HepG2 (cell line): ENCODE measurements around the gene ANXA11. TPM values are rescaled to one million over a fixed set of nuclear protein-coding genes. Genes with fewer than 3 reads are reported as not detected.

Experiments used
- ATAC-seq: fragments of 200-7000 bp; cut with Tn5 transposase; 3 replicates; pipeline ENCODE4 v1.9.1; 2020; ENCODE audit warnings: mild to moderate bottlenecking, moderate library complexity
- BruUV-seq: library from RNA; stranded (reverse); fragments of 400-500 nt; replicated peaks from 2 replicates; lab custom pipeline; 2021; lab: Mats Ljungman, UMichigan
- CTCF ChIA-PET: fragments of 300-600 bp; formaldehyde crosslinking; extraction: SDS; loops from one replicate; lab custom pipeline; 2021; ENCODE audit warnings: low total read pairs, inconsistent platforms, low intra/inter-chr PET ratio; lab: Yijun Ruan, JAX
- POLR2A ChIA-PET: fragments of 350-600 bp; sonication (Branson Sonifier 250); formaldehyde crosslinking; loops from one replicate; lab custom pipeline; 2020; ENCODE audit warnings: antibody characterized with exemption, inconsistent platforms; lab: Yijun Ruan, JAX
- DNase-seq: peaks from one replicate; pipeline ENCODE4 v3.0.0-alpha.2; 2015; ENCODE audit warnings: low spot score
- FAIRE-seq: peaks from 3 replicates; lab custom pipeline; 2011; peaks lifted over from hg19 to GRCh38; lab: Jason Lieb, UNC
- H2AFZ ChIP-seq: one replicate; pipeline ENCODE4 v1.6.1; 2011; ENCODE audit warnings: low read length, inconsistent platforms
- H3K27ac ChIP-seq: fragments of 300-600 bp; 3 replicates; pipeline ENCODE4 v1.8.0; 2011; ENCODE audit warnings: mixed run types, mild to moderate bottlenecking, mixed read lengths, low read length, inconsistent platforms; ENCODE audit not compliant: insufficient read depth; ENCODE audit errors: extremely low read length
- H3K27me3 ChIP-seq, 2 experiments: fragments of 200-600 bp in 1 of 2; 2 replicates in 1 of 2; 3 replicates in 1 of 2; pipeline versions ENCODE4 v1.6.0 to v1.8.0; 2011; ENCODE audit warnings: low read length in 2 of 2, mild to moderate bottlenecking in 2 of 2, moderate library complexity in 2 of 2, inconsistent platforms in 1 of 2; ENCODE audit not compliant: insufficient read depth in 2 of 2, control insufficient read depth in 1 of 2
- H3K36me3 ChIP-seq, 2 experiments: fragments of 200-600 bp in 1 of 2; replicated peaks in 1 of 2; 2 replicates in 1 of 2; 3 replicates in 1 of 2; pipeline versions ENCODE4 v1.5.1 to v1.8.0; 2011; ENCODE audit warnings: low read length in 2 of 2, inconsistent platforms in 1 of 2; ENCODE audit not compliant: insufficient read depth in 2 of 2, control insufficient read depth in 1 of 2
- H3K4me1 ChIP-seq: 2 replicates; pipeline ENCODE4 v1.5.1; 2012; ENCODE audit warnings: low read length, inconsistent platforms; ENCODE audit not compliant: insufficient read depth
- H3K4me2 ChIP-seq: 2 replicates; pipeline ENCODE4 v1.6.0; 2011; ENCODE audit warnings: low read depth, low read length, inconsistent platforms
- H3K4me3 ChIP-seq, 3 experiments: fragments of 200-600 bp in 1 of 3; sonication (generic), shearing (Covaris generic) in 1 of 3; replicated peaks in 1 of 3; 2 replicates each; pipeline ENCODE4 v1.5.1; 2011 to 2016; ENCODE audit warnings: low read length in 3 of 3, inconsistent platforms in 2 of 3, low read depth in 2 of 3, mild to moderate bottlenecking in 2 of 3, control low read depth in 1 of 3, mixed read lengths in 1 of 3; ENCODE audit not compliant: insufficient read depth in 1 of 3
- H3K79me2 ChIP-seq: one replicate; pipeline ENCODE4 v1.6.1; 2011; ENCODE audit warnings: low read length, inconsistent platforms; ENCODE audit not compliant: insufficient read depth
- H3K9ac ChIP-seq: 2 replicates; pipeline ENCODE4 v1.6.0; 2011; ENCODE audit warnings: mild to moderate bottlenecking, low read depth, low read length, inconsistent platforms; ENCODE audit not compliant: insufficient read depth
- H3K9me3 ChIP-seq: 2 replicates; pipeline ENCODE4 v1.5.1; 2012; ENCODE audit warnings: mild to moderate bottlenecking, low read length
- H4K20me1 ChIP-seq: 2 replicates; pipeline ENCODE4 v1.6.0; 2011; ENCODE audit warnings: inconsistent platforms, mild to moderate bottlenecking, low read length, moderate library complexity; ENCODE audit not compliant: insufficient read depth
- ATRX ChIP-seq: sonication (generic); formaldehyde crosslinking; IDR thresholded peaks from 2 replicates; pipeline ENCODE4 v1.4.0; 2020; ENCODE audit warnings: missing genetic modification reagents, borderline replicate concordance
- CENPBD1 ChIP-seq: sonication (generic); formaldehyde crosslinking; IDR thresholded peaks from 2 replicates; pipeline ENCODE4 v1.8.0; 2022; ENCODE audit warnings: missing genetic modification reagents, low read depth, mild to moderate bottlenecking, borderline replicate concordance
- GZF1 ChIP-seq: sonication (generic); formaldehyde crosslinking; IDR thresholded peaks from 2 replicates; pipeline ENCODE4 v1.5.1; 2020; ENCODE audit warnings: mild to moderate bottlenecking, missing genetic modification reagents
- KIAA2018 ChIP-seq: sonication (generic); formaldehyde crosslinking; IDR thresholded peaks from 2 replicates; pipeline ENCODE4 v1.5.0; 2020; ENCODE audit warnings: mild to moderate bottlenecking, missing genetic modification reagents, borderline replicate concordance
- MXI1 ChIP-seq: IDR thresholded peaks from 3 replicates; pipeline ENCODE4 v1.6.1; 2012; ENCODE audit warnings: low read depth, low read length, inconsistent platforms, borderline replicate concordance
- MZF1 ChIP-seq: sonication (generic); formaldehyde crosslinking; IDR thresholded peaks from 2 replicates; pipeline ENCODE4 v1.8.1; 2023; ENCODE audit warnings: mild to moderate bottlenecking, missing genetic modification reagents, borderline replicate concordance
- SMC3 ChIP-seq: IDR thresholded peaks from 2 replicates; pipeline ENCODE4 v1.6.1; 2011; ENCODE audit warnings: low read length, improper control_type of control experiment
- SP4 ChIP-seq: sonication (generic); formaldehyde crosslinking; IDR thresholded peaks from 2 replicates; pipeline ENCODE4 v1.8.1; 2023; ENCODE audit warnings: mild to moderate bottlenecking, missing genetic modification reagents
- STAG1 ChIP-seq: sonication (generic); formaldehyde crosslinking; IDR thresholded peaks from 2 replicates; pipeline ENCODE4 v1.4.0; 2020; ENCODE audit warnings: missing genetic modification reagents
- ZNF749 ChIP-seq: sonication (generic); formaldehyde crosslinking; IDR thresholded peaks from 2 replicates; pipeline ENCODE4 v1.8.0; 2022; ENCODE audit warnings: mild to moderate bottlenecking, missing genetic modification reagents, moderate library complexity, borderline replicate concordance
- WGBS: methylation state at CpG from one replicate; pipeline ENCODE4 v1.1.6; 2017; ENCODE audit warnings: low lambda C conversion rate; 5-methylcytosine and 5-hydroxymethylcytosine counted together
- in situ Hi-C: cut with HindIII; loops from 2 replicates; pipeline ENCODE4 v1.10.0; 2017; ENCODE audit warnings: low pct_unique_long_range_greater_than_20kb; ENCODE audit not compliant: extremely low pct_ligation_motif_present
- intact Hi-C: fragments of 100-400 bp; cut with micrococcal nuclease; formaldehyde crosslinking; loops from one replicate; pipeline ENCODE4 v1.10.0; 2022; ENCODE audit not compliant: unreplicated experiment
- polyA plus RNA-seq, 8 experiments: library from polyadenylated mRNA; depleted of rRNA in 3 of 8; stranded (reverse) in 7 of 8; unstranded in 1 of 8; fragments of >200 nt; fragmentation: Illumina TruSeq in 4 of 8; extraction: Trizol in 4 of 8; gene quantifications; 2 replicates each; pipeline versions ENCODE4 v1.2.1 to v1.2.3, GENCODE V29; 2011 to 2016; ENCODE audit warnings: low read depth in 4 of 8, missing spikeins in 1 of 8, mixed read lengths in 1 of 8; ENCODE audit not compliant: insufficient read depth in 1 of 8
- total RNA-seq, 5 experiments: library from RNA; depleted of rRNA; stranded (reverse); fragments of >200 nt; fragmentation: Illumina TruSeq; extraction: Trizol; gene quantifications; 2 replicates each; pipeline ENCODE4 v1.2.3, GENCODE V29; 2016; ENCODE audit warnings: low read depth in 1 of 5
- TF ChIP-seq, protein P1 (sequence below): sonication (generic); formaldehyde crosslinking; IDR thresholded peaks from 2 replicates; pipeline ENCODE4 v1.5.0; 2020; ENCODE audit warnings: mild to moderate bottlenecking, missing genetic modification reagents
- TF ChIP-seq, protein P2 (sequence below): sonication (generic); formaldehyde crosslinking; IDR thresholded peaks from 2 replicates; pipeline ENCODE4 v1.4.0; 2020; ENCODE audit warnings: missing genetic modification reagents

ANXA11 gene
- total and polyA plus RNA-seq, 2 of the 13 experiments (the other 11 are each of a cell fraction or from before 2014, with no cell fraction given), result 30.6 to 51.5 TPM

GRCh38 chr10:80168679-80169380 is 36.5 kb downstream of the ANXA11 start:
- intact Hi-C loops, result loop anchor here (2.0 kb wide), 2 partner anchors 26 to 54 kb away; no protein-coding TSS in a partner anchor
- no peaks in the 10 kb centered on the region for H3K79me2 ChIP-seq
- ATAC-seq (peak; percentile 75), DNase-seq (no peak), FAIRE-seq (no peak)
- WGBS, result 94% methylated on average over 11 of the region's 13 CpGs
- H3K9me3 ChIP-seq, result no peaks in the 10 kb centered on the region
- no peaks in the 10 kb centered on the region for H3K27me3 ChIP-seq
- in situ Hi-C loops, result no loop called here
- peaks cover 6 to 18% of the 10 kb centered on the region in 2 experiments; a peak in 4 of 5 replicates for H3K36me3 ChIP-seq
- H3K27ac ChIP-seq, result no peak overlapping the region
- no peak overlapping the region for H2AFZ ChIP-seq
- ChIA-PET CTCF (interaction anchor here (1.7 kb wide), 1 partner anchor 54 kb away, joined by 13 read pairs; no protein-coding TSS in a partner anchor), POLR2A (no interaction called here)
- H4K20me1 ChIP-seq, result no peaks in the 10 kb centered on the region
- H3K4me3 ChIP-seq, result no peak overlapping the region
- no peak overlapping the region for H3K4me2 ChIP-seq
- no peaks in the 10 kb centered on the region for H3K4me1 ChIP-seq
- no TSS peak for BruUV-seq
- H3K9ac ChIP-seq, result no peak overlapping the region
- TF ChIP-seq MZF1 (CRISPR knock-in tag) (no peak), CENPBD1 (no peak), STAG1 (CRISPR knock-in tag) (peak; percentile 45), GZF1 (CRISPR knock-in tag) (no peak), SMC3 (peak; percentile 24; the same call in 1 of the 2 replicates), ZNF749 (CRISPR knock-in tag) (no peak), SP4 (CRISPR knock-in tag) (no peak), ATRX (CRISPR knock-in tag) (no peak), MXI1 (no peak), KIAA2018 (CRISPR knock-in tag) (no peak)
- TF ChIP-seq, protein P1, sequence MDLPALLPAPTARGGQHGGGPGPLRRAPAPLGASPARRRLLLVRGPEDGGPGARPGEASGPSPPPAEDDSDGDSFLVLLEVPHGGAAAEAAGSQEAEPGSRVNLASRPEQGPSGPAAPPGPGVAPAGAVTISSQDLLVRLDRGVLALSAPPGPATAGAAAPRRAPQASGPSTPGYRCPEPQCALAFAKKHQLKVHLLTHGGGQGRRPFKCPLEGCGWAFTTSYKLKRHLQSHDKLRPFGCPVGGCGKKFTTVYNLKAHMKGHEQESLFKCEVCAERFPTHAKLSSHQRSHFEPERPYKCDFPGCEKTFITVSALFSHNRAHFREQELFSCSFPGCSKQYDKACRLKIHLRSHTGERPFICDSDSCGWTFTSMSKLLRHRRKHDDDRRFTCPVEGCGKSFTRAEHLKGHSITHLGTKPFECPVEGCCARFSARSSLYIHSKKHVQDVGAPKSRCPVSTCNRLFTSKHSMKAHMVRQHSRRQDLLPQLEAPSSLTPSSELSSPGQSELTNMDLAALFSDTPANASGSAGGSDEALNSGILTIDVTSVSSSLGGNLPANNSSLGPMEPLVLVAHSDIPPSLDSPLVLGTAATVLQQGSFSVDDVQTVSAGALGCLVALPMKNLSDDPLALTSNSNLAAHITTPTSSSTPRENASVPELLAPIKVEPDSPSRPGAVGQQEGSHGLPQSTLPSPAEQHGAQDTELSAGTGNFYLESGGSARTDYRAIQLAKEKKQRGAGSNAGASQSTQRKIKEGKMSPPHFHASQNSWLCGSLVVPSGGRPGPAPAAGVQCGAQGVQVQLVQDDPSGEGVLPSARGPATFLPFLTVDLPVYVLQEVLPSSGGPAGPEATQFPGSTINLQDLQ (CRISPR knock-in tag), result no peak
- TF ChIP-seq, protein P2, sequence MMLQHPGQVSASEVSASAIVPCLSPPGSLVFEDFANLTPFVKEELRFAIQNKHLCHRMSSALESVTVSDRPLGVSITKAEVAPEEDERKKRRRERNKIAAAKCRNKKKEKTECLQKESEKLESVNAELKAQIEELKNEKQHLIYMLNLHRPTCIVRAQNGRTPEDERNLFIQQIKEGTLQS (CRISPR knock-in tag), result no peak
